HepG2 (cell line): ENCODE data around the gene TRIM15. TPM values are rescaled to one million over a fixed set of nuclear protein-coding genes. Genes with fewer than 3 reads are reported as not detected.

Experiments
- ELF1 ChIP-seq: sonication (generic); formaldehyde crosslinking; IDR thresholded peaks from 2 replicates; pipeline ENCODE4 v1.4.0; 2020; ENCODE audit warnings: missing genetic modification reagents
- GATAD1 ChIP-seq: IDR thresholded peaks from 2 replicates; pipeline ENCODE4 v1.6.1; 2016; ENCODE audit warnings: missing genetic modification reagents, missing compliant biosample characterization
- HOXA7 ChIP-seq: sonication (generic); formaldehyde crosslinking; IDR thresholded peaks from 2 replicates; pipeline ENCODE4 v1.8.1; 2022; ENCODE audit warnings: mild to moderate bottlenecking, missing genetic modification reagents, moderate library complexity
- JUNB ChIP-seq: sonication (generic); formaldehyde crosslinking; IDR thresholded peaks from 2 replicates; pipeline ENCODE4 v1.8.0; 2022; ENCODE audit warnings: missing genetic modification reagents, mild to moderate bottlenecking, borderline replicate concordance
- MAZ ChIP-seq, 2 experiments: sonication (generic) in 1 of 2; formaldehyde crosslinking in 1 of 2; IDR thresholded peaks; 2 replicates each; pipeline versions ENCODE4 v1.5.0 to v1.6.1; 2012 to 2020; ENCODE audit warnings: low read depth in 2 of 2, mild to moderate bottlenecking in 2 of 2, borderline replicate concordance in 1 of 2, improper control_type of control experiment in 1 of 2, low read length in 1 of 2, missing genetic modification reagents in 1 of 2, moderate library complexity in 1 of 2
- NFKBIZ ChIP-seq: IDR thresholded peaks from 2 replicates; pipeline ENCODE4 v1.6.1; 2018; ENCODE audit warnings: missing genetic modification reagents, missing compliant biosample characterization
- NFRKB ChIP-seq: fragments of 450-650 bp; IDR thresholded peaks from 2 replicates; pipeline ENCODE4 v1.6.1; 2017
- POLR2A ChIP-seq, 2 experiments: IDR thresholded peaks; 2 replicates each; pipeline ENCODE4 v1.6.1; 2011; ENCODE audit warnings: low read depth in 2 of 2, low read length in 2 of 2, mild to moderate bottlenecking in 1 of 2, moderate library complexity in 1 of 2; ENCODE audit not compliant: insufficient read depth in 1 of 2
- SP1 ChIP-seq, 2 experiments: fragments of 450-650 bp in 1 of 2; sonication (generic) in 1 of 2; formaldehyde crosslinking in 1 of 2; IDR thresholded peaks; 2 replicates each; pipeline versions ENCODE4 v1.4.0 to v1.6.1; 2016 to 2020; ENCODE audit warnings: missing genetic modification reagents in 1 of 2
- YEATS4 ChIP-seq: sonication (generic); formaldehyde crosslinking; IDR thresholded peaks from 2 replicates; pipeline ENCODE4 v1.4.0; 2020; ENCODE audit warnings: missing genetic modification reagents, borderline replicate concordance
- ZBTB1 ChIP-seq: sonication (generic); formaldehyde crosslinking; IDR thresholded peaks from 2 replicates; pipeline ENCODE4 v1.4.0; 2020; ENCODE audit warnings: missing genetic modification reagents, borderline replicate concordance
- ZBTB20 ChIP-seq: sonication (generic); formaldehyde crosslinking; IDR thresholded peaks from 2 replicates; pipeline ENCODE4 v1.8.1; 2023; ENCODE audit warnings: missing genetic modification reagents, low read depth, mild to moderate bottlenecking, borderline replicate concordance
- ZBTB7B ChIP-seq: sonication (generic); formaldehyde crosslinking; IDR thresholded peaks from 2 replicates; pipeline ENCODE4 v1.4.0; 2020; ENCODE audit warnings: missing genetic modification reagents
- ZNF124 ChIP-seq: sonication (generic); formaldehyde crosslinking; IDR thresholded peaks from 2 replicates; pipeline ENCODE4 v1.4.0; 2020; ENCODE audit warnings: missing genetic modification reagents
- ZNF296 ChIP-seq: sonication (generic); formaldehyde crosslinking; conservative IDR thresholded peaks from 2 replicates; pipeline ENCODE4 v1.5.0; 2020; ENCODE audit warnings: mild to moderate bottlenecking, missing genetic modification reagents
- ZNF468 ChIP-seq: sonication (generic); formaldehyde crosslinking; IDR thresholded peaks from 2 replicates; pipeline ENCODE4 v1.8.0; 2022; ENCODE audit warnings: mild to moderate bottlenecking, moderate library complexity, missing genetic modification reagents
- ZSCAN31 ChIP-seq: sonication (generic); formaldehyde crosslinking; IDR thresholded peaks from 2 replicates; pipeline ENCODE4 v1.5.0; 2020; ENCODE audit warnings: low read depth, mild to moderate bottlenecking, missing genetic modification reagents
- polyA plus RNA-seq, 8 experiments: library from polyadenylated mRNA; depleted of rRNA in 3 of 8; stranded (reverse) in 7 of 8; unstranded in 1 of 8; fragments of >200 nt; fragmentation: Illumina TruSeq in 4 of 8; extraction: Trizol in 4 of 8; gene quantifications; 2 replicates each; pipeline versions ENCODE4 v1.2.1 to v1.2.3, GENCODE V29; 2011 to 2016; ENCODE audit warnings: low read depth in 4 of 8, missing spikeins in 1 of 8, mixed read lengths in 1 of 8; ENCODE audit not compliant: insufficient read depth in 1 of 8
- total RNA-seq, 5 experiments: library from RNA; depleted of rRNA; stranded (reverse); fragments of >200 nt; fragmentation: Illumina TruSeq; extraction: Trizol; gene quantifications; 2 replicates each; pipeline ENCODE4 v1.2.3, GENCODE V29; 2016; ENCODE audit warnings: low read depth in 1 of 5
- TF ChIP-seq, protein P1 (sequence below): sonication (generic); formaldehyde crosslinking; conservative IDR thresholded peaks from 2 replicates; pipeline ENCODE4 v1.5.0; 2020; ENCODE audit warnings: missing genetic modification reagents
- TF ChIP-seq, protein P2 (sequence below): sonication (generic); formaldehyde crosslinking; IDR thresholded peaks from 2 replicates; pipeline ENCODE4 v1.5.0; 2020; ENCODE audit warnings: missing genetic modification reagents
- TF ChIP-seq, protein P3 (sequence below): sonication (generic); formaldehyde crosslinking; IDR thresholded peaks from 2 replicates; pipeline ENCODE4 v1.4.0; 2020; ENCODE audit warnings: missing genetic modification reagents, borderline replicate concordance
- TF ChIP-seq, protein P4 (sequence below): sonication (generic); IDR thresholded peaks from 2 replicates; pipeline ENCODE4 v1.6.1; 2016; ENCODE audit warnings: low read depth, borderline replicate concordance
- TF ChIP-seq, protein P5 (sequence below): sonication (generic); formaldehyde crosslinking; IDR thresholded peaks from 2 replicates; pipeline ENCODE4 v1.4.0; 2020; ENCODE audit warnings: missing genetic modification reagents, low read depth, mild to moderate bottlenecking, borderline replicate concordance
- TF ChIP-seq, protein P6 (sequence below): sonication (generic); formaldehyde crosslinking; IDR thresholded peaks from 2 replicates; pipeline ENCODE4 v1.8.1; 2023; ENCODE audit warnings: mild to moderate bottlenecking, moderate library complexity, missing genetic modification reagents

TRIM15 gene
- total and polyA plus RNA-seq, 2 of the 13 experiments (the other 11 are each of a cell fraction or from before 2014, with no cell fraction given) = 35.1 to 38.2 TPM

DNA sequence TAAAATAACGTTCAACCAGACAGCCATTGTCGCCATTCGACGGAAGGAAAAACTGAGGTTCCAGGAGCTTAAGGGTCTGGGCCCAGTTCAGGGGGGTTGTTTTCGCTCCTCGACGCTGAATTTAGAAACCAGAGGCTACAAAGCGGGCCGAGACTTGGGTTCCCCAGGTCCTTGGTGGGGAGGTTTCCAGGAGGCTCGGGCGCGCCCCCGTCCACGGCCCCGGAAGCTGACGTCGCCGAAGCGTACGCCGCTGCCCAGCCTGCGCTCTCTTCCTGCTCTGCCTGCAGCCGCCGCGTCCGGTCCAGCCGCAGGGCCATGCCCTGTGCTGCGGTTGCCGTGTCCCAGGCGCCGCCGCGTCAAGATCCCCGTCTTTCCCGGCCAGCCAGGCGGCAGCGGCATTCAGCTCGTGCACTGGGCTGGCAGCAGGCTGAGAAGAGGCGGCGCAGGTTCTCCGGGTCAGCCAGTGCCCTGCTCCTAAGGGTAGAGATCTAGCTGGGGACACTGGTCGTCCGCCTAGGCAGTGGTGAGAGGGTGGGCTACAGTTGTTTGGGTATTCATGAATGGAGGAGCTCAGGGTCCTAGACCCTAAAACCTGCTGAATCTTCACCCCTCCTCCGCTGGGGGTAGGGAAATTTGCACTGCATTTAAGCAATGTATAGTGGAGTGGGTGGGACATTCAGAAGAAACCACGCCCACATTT lies 50.8 kb downstream of the TRIM15 start (continued):
- TF ChIP-seq YEATS4 (CRISPR knock-in tag) (peak; percentile 94), HOXA7 (no peak; the same call in 1 of the 2 replicates), ZBTB7B (CRISPR knock-in tag) (peak; percentile 90), NFRKB (no peak), ZBTB1 (CRISPR knock-in tag) (no peak), ZNF124 (CRISPR knock-in tag) (peak; percentile 72; the same call in 1 of the 2 replicates), POLR2A (IDR thresholded peaks at IDR 0.05; ENCODE audit: insufficient read depth in 1 of 2, low read depth in 2 of 2, low read length in 2 of 2) (peak; percentile 76 to 99), ZSCAN31 (peak; percentile 96), ZBTB20 (peak; percentile 96), ELF1 (CRISPR knock-in tag) (peak; percentile 92), GATAD1 (CRISPR knock-in tag) (peak; percentile 82), SP1 (IDR thresholded peaks at IDR 0.05) (no peak), SP1 (CRISPR knock-in tag; IDR thresholded peaks at IDR 0.05) (peak; percentile 36; the same call in 1 of the 2 replicates), ZNF468 (CRISPR knock-in tag) (no peak; the same call in 1 of the 2 replicates), JUNB (CRISPR knock-in tag) (no peak), ZNF296 (CRISPR knock-in tag) (no peak; the same call in 1 of the 2 replicates), NFKBIZ (CRISPR knock-in tag) (peak; percentile 80), MAZ (IDR thresholded peaks at IDR 0.05; ENCODE audit: borderline replicate concordance, low read depth, low read length) (0 out of 2 replicates have a peak, but pooled peaks have one; percentile 54), MAZ (CRISPR knock-in tag; IDR thresholded peaks at IDR 0.05; ENCODE audit: low read depth) (peak; percentile 61)
- TF ChIP-seq, protein P1, sequence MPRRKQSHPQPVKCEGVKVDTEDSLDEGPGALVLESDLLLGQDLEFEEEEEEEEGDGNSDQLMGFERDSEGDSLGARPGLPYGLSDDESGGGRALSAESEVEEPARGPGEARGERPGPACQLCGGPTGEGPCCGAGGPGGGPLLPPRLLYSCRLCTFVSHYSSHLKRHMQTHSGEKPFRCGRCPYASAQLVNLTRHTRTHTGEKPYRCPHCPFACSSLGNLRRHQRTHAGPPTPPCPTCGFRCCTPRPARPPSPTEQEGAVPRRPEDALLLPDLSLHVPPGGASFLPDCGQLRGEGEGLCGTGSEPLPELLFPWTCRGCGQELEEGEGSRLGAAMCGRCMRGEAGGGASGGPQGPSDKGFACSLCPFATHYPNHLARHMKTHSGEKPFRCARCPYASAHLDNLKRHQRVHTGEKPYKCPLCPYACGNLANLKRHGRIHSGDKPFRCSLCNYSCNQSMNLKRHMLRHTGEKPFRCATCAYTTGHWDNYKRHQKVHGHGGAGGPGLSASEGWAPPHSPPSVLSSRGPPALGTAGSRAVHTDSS (CRISPR knock-in tag) = 0 out of 2 replicates have a peak, but pooled peaks have one; percentile 86
- TF ChIP-seq, protein P2, sequence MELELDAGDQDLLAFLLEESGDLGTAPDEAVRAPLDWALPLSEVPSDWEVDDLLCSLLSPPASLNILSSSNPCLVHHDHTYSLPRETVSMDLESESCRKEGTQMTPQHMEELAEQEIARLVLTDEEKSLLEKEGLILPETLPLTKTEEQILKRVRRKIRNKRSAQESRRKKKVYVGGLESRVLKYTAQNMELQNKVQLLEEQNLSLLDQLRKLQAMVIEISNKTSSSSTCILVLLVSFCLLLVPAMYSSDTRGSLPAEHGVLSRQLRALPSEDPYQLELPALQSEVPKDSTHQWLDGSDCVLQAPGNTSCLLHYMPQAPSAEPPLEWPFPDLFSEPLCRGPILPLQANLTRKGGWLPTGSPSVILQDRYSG (CRISPR knock-in tag) = peak; percentile 91
- TF ChIP-seq, protein P3, sequence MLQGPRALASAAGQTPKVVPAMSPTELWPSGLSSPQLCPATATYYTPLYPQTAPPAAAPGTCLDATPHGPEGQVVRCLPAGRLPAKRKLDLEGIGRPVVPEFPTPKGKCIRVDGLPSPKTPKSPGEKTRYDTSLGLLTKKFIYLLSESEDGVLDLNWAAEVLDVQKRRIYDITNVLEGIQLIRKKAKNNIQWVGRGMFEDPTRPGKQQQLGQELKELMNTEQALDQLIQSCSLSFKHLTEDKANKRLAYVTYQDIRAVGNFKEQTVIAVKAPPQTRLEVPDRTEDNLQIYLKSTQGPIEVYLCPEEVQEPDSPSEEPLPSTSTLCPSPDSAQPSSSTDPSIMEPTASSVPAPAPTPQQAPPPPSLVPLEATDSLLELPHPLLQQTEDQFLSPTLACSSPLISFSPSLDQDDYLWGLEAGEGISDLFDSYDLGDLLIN (CRISPR knock-in tag) = peak; percentile 72; the same call in 1 of the 2 replicates
- TF ChIP-seq, protein P4, sequence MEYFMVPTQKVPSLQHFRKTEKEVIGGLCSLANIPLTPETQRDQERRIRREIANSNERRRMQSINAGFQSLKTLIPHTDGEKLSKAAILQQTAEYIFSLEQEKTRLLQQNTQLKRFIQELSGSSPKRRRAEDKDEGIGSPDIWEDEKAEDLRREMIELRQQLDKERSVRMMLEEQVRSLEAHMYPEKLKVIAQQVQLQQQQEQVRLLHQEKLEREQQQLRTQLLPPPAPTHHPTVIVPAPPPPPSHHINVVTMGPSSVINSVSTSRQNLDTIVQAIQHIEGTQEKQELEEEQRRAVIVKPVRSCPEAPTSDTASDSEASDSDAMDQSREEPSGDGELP = no peak
- TF ChIP-seq, protein P5, sequence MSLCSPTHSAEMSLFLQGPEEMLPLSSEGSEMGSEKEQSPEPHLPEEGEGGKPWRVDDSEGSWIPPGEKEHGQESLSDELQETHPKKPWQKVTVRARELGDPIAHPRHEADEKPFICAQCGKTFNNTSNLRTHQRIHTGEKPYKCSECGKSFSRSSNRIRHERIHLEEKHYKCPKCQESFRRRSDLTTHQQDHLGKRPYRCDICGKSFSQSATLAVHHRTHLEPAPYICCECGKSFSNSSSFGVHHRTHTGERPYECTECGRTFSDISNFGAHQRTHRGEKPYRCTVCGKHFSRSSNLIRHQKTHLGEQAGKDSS (CRISPR knock-in tag) = no peak; the same call in 1 of the 2 replicates
- TF ChIP-seq, protein P6, sequence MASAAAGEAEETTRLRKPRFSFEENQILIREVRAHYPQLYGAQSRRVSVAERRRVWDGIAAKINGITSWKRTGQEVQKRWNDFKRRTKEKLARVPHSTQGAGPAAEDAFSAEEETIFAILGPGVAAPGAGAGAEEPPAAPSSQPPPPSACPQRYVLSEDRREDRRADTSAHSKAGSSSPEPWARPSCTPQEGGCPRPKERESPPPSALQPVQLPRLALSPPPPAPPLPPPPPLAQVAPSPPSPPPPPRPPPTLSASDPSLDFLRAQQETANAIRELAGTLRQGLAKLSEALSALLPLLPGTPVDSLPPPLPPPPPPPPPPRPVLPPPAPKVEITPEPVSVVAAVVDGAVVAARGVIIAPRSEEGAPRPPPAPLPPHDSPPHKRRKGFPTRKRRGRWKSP = peak; percentile 84
